Adrenal gland (tissue), 12 donors: ENCODE data around the gene TOM1. TPM values are rescaled to one million over a fixed set of nuclear protein-coding genes. Genes with fewer than 3 reads are reported as not detected.

Source experiments
- DNase-seq, 7 donors: peaks; one replicate each; pipeline ENCODE4 v3.0.0-alpha.2; 2019 to 2020
- H3K27ac ChIP-seq, 5 donors: fragments of 200-600 bp; sonication (generic) in 4 of 5; 1 replicate in 3 of 5; 2 replicates in 2 of 5; pipeline versions ENCODE4 v1.5.1 to v1.8.0; 2016 to 2020; ENCODE audit warnings: mild to moderate bottlenecking in 1 of 5
- H3K27me3 ChIP-seq: fragments of 200-600 bp; 2 replicates; pipeline ENCODE4 v1.8.0; 2021
- H3K36me3 ChIP-seq, 2 donors: fragments of 200-600 bp; replicated peaks in 1 of 2; 1 replicate in 1 of 2; 2 replicates in 1 of 2; pipeline versions ENCODE4 v1.5.1 to v1.8.0; 2018 to 2022
- H3K4me1 ChIP-seq, 2 donors: fragments of 200-600 bp; replicated peaks in 1 of 2; 1 replicate in 1 of 2; 2 replicates in 1 of 2; pipeline versions ENCODE4 v1.5.1 to v1.8.0; 2018 to 2021
- H3K4me3 ChIP-seq, 4 donors: fragments of 200-600 bp; sonication (generic) in 3 of 4; one replicate each; pipeline ENCODE4 v1.5.1; 2016 to 2018
- H3K9me3 ChIP-seq, 3 donors: fragments of 200-600 bp; sonication (generic) in 1 of 3; replicated peaks in 1 of 3; 1 replicate in 2 of 3; 2 replicates in 1 of 3; pipeline versions ENCODE4 v1.5.1 to v1.8.0; 2016 to 2021
- CTCF ChIP-seq, 6 experiments: fragments of 450-650 bp in 4 of 6; fragments of 200-600 bp in 2 of 6; sonication (generic) in 1 of 6; IDR thresholded peaks; 1 replicate in 5 of 6; 2 replicates in 1 of 6; pipeline versions ENCODE4 v1.5.1 to v1.8.0; 2016 to 2021; ENCODE audit warnings: antibody characterized with exemption in 6 of 6, mild to moderate bottlenecking in 2 of 6, moderate library complexity in 1 of 6
- POLR2A ChIP-seq, 2 donors: fragments of 450-650 bp; IDR thresholded peaks; one replicate each; pipeline ENCODE4 v1.6.1; 2017; ENCODE audit warnings: antibody characterized with exemption in 2 of 2, mild to moderate bottlenecking in 2 of 2, moderate library complexity in 1 of 2
- WGBS, 4 donors: extraction: QIAGEN DNeasy Blood & Tissue Kit in 2 of 4; methylation state at CpG; one replicate each; pipeline versions ENCODE4 v1.1.5 to v1.1.7; 2013 to 2017; 5-methylcytosine and 5-hydroxymethylcytosine counted together
- intact Hi-C, 2 donors: fragments of 100-400 bp; cut with DNase I; formaldehyde crosslinking; loops; one replicate each; pipeline versions ENCODE4 v1.14.1 to v1.15.0; 2022 to 2023
- polyA plus RNA-seq, 3 donors: library from polyadenylated mRNA; stranded (reverse); fragments of 200-250 nt in 2 of 3; fragments of 350-450 nt in 1 of 3; fragmentation: Illumina TruSeq in 1 of 3; extraction: RNeasy Lipid Tissue Mini Kit (QIAGEN cat#74804) in 1 of 3; gene quantifications; one replicate each; pipeline ENCODE4 v1.2.3, GENCODE V29; 2013 to 2014
- total RNA-seq, 9 donors: library from RNA; depleted of rRNA in 4 of 9; stranded (reverse); fragments of >200 nt in 4 of 9; fragments of 120-200 nt in 1 of 9; fragmentation: NEBNext Ultra II Directional in 1 of 9; extraction: Animal tissue kit (Norgen Biotek cat#: 25700) in 1 of 9; gene quantifications; one replicate each; pipeline versions ENCODE4 v1.1.0 to v1.2.4, GENCODE V29; 2013 to 2023
- donor health status: healthy with polysubstance abuse.
- donor health status: Bipolar disorder and iron deficiency.
- donor health status: DM: yes; HTN: yes; CAD: no.
- donor health status: DM: no; HTN: no; CAD: no.
- donor health status: DM: no; HTN: no; CAD: no.
- donor health status: DM: yes; HTN: yes; CAD: no.

The TOM1 gene
- total and polyA plus RNA-seq, 12 donors, result 57.5 to 188 (median 106) TPM

- peaks cover 0 to 2% of the 10 kb centered on the region in 2 donors for H3K36me3 ChIP-seq
- WGBS, 4 donors, result 70 to 88% (median 82%) methylated on average over 3 of the region's 3 CpGs
- intact Hi-C loops, result no loop called here
- H3K9me3 ChIP-seq, result no peaks in the 10 kb centered on the region
- peaks cover 24 to 43% of the 10 kb centered on the region in 2 donors for H3K4me1 ChIP-seq
- no peaks in the 10 kb centered on the region for H3K27me3 ChIP-seq
- peak overlapping the region in 4 of 5 donors; percentile 61 to 88 (median 81) for H3K27ac ChIP-seq
- DNase-seq, result no peak
- no peak for TF ChIP-seq CTCF (IDR thresholded peaks at IDR 0.05)
- TF ChIP-seq POLR2A (IDR thresholded peaks at IDR 0.05), result no peak
- H3K4me3 ChIP-seq, result no peak overlapping the region
These were observed 78.0 kb downstream of the TOM1 start for GRCh38 chr22:35377735-35378134.

GRCh38 chr22:35378621-35379020 lies 78.9 kb downstream of the TOM1 start:
- H3K4me3 ChIP-seq, result no peak overlapping the region
- intact Hi-C loops, result no loop called here
- 69 to 98% (median 77%) methylated on average over 3 of the region's 3 CpGs for WGBS, 4 donors
- peak overlapping the region in 1 of 5 donors; percentile 45 for H3K27ac ChIP-seq
- no peaks in the 10 kb centered on the region for H3K27me3 ChIP-seq
- H3K9me3 ChIP-seq, result no peaks in the 10 kb centered on the region
- DNase-seq, result no peak
- TF ChIP-seq CTCF (IDR thresholded peaks at IDR 0.05) (no peak), POLR2A (IDR thresholded peaks at IDR 0.05) (no peak)
- H3K4me1 ChIP-seq, result peaks cover 28 to 43% of the 10 kb centered on the region in 2 donors
- H3K36me3 ChIP-seq, result peaks cover 0 to 11% of the 10 kb centered on the region in 2 donors

- H3K9me3 ChIP-seq, result no peaks in the 10 kb centered on the region
- H3K4me3 ChIP-seq, result no peak overlapping the region
- intact Hi-C loops, result no loop called here
- H3K4me1 ChIP-seq, result peaks cover 28 to 43% of the 10 kb centered on the region in 2 donors
- no peaks in the 10 kb centered on the region for H3K27me3 ChIP-seq
- TF ChIP-seq POLR2A (IDR thresholded peaks at IDR 0.05), result no peak
- no peak for TF ChIP-seq CTCF (IDR thresholded peaks at IDR 0.05)
- peak overlapping the region in 2 of 5 donors; percentile 45 to 49 for H3K27ac ChIP-seq
- DNase-seq, result no peak
- 82 to 92% (median 86%) methylated on average over 10 of the region's 10 CpGs for WGBS, 4 donors
- H3K36me3 ChIP-seq, result peaks cover 0 to 18% of the 10 kb centered on the region in 2 donors
These were observed 79.7 kb downstream of the TOM1 start for GRCh38 chr22:35379146-35379993.

GRCh38 chr22:35380013-35380412 lies 80.3 kb downstream of the TOM1 start:
- TF ChIP-seq POLR2A (IDR thresholded peaks at IDR 0.05) (no peak), CTCF (IDR thresholded peaks at IDR 0.05) (no peak)
- peaks cover 0 to 20% of the 10 kb centered on the region in 2 donors for H3K36me3 ChIP-seq
- H3K9me3 ChIP-seq, result no peaks in the 10 kb centered on the region
- intact Hi-C loops, result no loop called here
- DNase-seq, result peak in 5 of 7 donors; percentile 35 to 69 (median 50)
- H3K27me3 ChIP-seq, result no peaks in the 10 kb centered on the region
- no peak overlapping the region for H3K4me3 ChIP-seq
- WGBS, 4 donors, result 69 to 81% (median 77%) methylated on average over 5 to 6 of the region's 6 CpGs
- peaks cover 31 to 43% of the 10 kb centered on the region in 2 donors for H3K4me1 ChIP-seq
- peak overlapping the region in 4 of 5 donors; percentile 6 to 83 (median 58) for H3K27ac ChIP-seq
